Effector memory CD8-positive, alpha-beta T cell (primary cell): ENCODE measurements around the gene CCDC142.
"Not testable (repeated sequence)": the region's sequence is repeated elsewhere in the genome, so short reads cannot be mapped to it uniquely, and the experiment has no call there.

Source experiments
- ATAC-seq: fragments of 150-1000 bp; cut with Tn5 transposase; replicated peaks from 2 replicates; pipeline ENCODE4 v1.10.0; 2021; ENCODE audit warnings: mild to moderate bottlenecking, moderate library complexity
- DNase-seq, 3 experiments: peaks; one replicate each; pipeline ENCODE4 v3.0.0; 2021
- H3K27ac Mint-ChIP-seq, 2 donors: one replicate each; pipeline ENCODE4 v1.8.0; 2022; ENCODE audit warnings: mild to moderate bottlenecking in 2 of 2, mixed read lengths in 2 of 2, moderate library complexity in 2 of 2
- H3K27me3 Mint-ChIP-seq, 2 donors: one replicate each; pipeline ENCODE4 v1.8.0; 2022; ENCODE audit warnings: mixed read lengths in 2 of 2
- H3K36me3 Mint-ChIP-seq: one replicate; pipeline ENCODE4 v1.8.0; 2022; ENCODE audit warnings: mild to moderate bottlenecking, moderate library complexity, mixed read lengths; ENCODE audit not compliant: insufficient read depth
- H3K4me1 Mint-ChIP-seq, 2 donors: one replicate each; pipeline ENCODE4 v1.8.0; 2022; ENCODE audit warnings: low read depth in 2 of 2, mixed read lengths in 2 of 2
- H3K4me3 Mint-ChIP-seq, 2 donors: one replicate each; pipeline ENCODE4 v1.8.0; 2022; ENCODE audit warnings: mild to moderate bottlenecking in 2 of 2, mixed read lengths in 2 of 2, moderate library complexity in 2 of 2
- H3K9me3 Mint-ChIP-seq, 2 donors: one replicate each; pipeline ENCODE4 v1.8.0; 2022; ENCODE audit warnings: mixed read lengths in 2 of 2

Gene CCDC142

DNA sequence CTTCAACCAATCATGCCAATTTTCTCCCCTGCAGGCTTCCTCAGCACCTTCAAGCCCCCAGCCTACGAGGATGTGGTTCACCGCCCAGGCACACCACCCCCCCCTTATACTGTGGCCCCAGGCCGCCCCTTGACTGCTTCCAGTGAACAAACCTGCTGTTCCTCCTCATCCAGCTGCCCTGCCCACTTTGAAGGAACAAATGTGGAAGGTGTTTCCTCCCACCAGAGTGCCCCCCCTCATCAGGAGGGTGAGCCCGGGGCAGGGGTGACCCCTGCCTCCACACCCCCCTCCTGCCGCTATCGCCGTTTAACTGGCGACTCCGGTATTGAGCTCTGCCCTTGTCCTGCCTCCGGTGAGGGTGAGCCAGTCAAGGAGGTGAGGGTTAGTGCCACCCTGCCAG lies 22.6 kb downstream of the CCDC142 start:
- not testable (repeated sequence) for H3K27me3 Mint-ChIP-seq, ATAC-seq, DNase-seq, H3K9me3 Mint-ChIP-seq
- Mint-ChIP-seq H3K4me1 (peaks cover 34 to 53% of the 10 kb centered on the region in 2 donors), H3K4me3 (peak overlapping the region; percentile 96 to 98), H3K27ac (peak overlapping the region; percentile 46 to 49), H3K36me3 (peaks cover 62% of the 10 kb centered on the region)

DNA sequence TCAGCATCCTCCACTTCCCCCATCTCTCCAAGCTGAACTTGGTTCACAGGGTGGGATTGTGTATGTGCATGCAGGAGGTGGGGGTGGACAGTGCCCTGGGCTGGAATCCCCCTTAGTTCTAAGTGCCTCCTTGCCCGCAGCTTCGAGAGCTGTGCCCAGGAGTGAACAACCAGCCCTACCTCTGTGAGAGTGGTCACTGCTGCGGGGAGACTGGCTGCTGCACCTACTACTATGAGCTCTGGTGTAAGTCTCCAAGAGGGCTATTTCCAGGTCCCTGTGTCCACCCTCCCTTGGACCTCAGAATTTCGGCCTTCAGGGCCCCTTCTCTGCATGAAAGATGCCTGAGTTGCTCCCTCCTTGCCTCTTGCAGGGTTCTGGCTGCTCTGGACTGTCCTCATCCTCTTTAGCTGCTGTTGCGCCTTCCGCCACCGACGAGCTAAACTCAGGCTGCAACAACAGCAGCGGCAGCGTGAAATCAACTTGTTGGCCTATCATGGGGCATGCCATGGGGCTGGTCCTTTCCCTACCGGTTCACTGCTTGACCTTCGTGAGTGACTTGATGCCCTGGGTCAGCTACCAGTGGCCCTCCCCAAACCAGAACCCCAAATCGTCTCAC lies 23.2 kb downstream of the CCDC142 start:
- not testable (repeated sequence) for ATAC-seq, H3K27me3 Mint-ChIP-seq, H3K9me3 Mint-ChIP-seq, DNase-seq
- Mint-ChIP-seq H3K4me3 (peak overlapping the region; percentile 96 to 98), H3K27ac (peak overlapping the region; percentile 46 to 100), H3K4me1 (peaks cover 40 to 57% of the 10 kb centered on the region in 2 donors), H3K36me3 (peaks cover 65% of the 10 kb centered on the region)

DNA sequence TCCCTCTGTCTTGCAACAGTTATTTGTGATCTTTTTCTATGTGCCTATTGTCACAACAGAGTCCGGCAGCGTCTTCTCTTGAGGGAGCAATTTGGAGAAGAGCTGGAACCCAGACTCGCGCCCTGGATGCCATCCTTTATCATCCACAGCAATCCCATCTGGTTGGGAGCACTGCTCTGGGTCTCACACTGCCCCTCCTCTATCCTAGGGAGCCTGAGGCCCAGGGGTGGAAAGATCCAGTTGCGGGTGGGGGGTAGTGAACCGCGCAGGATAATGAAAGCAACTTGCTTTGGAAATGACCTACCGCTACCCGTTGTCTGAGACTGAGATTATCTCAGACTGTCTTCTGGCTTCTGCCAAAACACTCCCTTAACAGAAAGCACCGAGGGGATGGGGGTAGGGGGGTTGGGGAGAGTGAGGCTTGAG lies 23.8 kb downstream of the CCDC142 start:
- Mint-ChIP-seq H3K36me3 (peaks cover 61% of the 10 kb centered on the region), H3K27me3 (no peaks in the 10 kb centered on the region), H3K4me3 (peak overlapping the region; percentile 96 to 98)

DNA sequence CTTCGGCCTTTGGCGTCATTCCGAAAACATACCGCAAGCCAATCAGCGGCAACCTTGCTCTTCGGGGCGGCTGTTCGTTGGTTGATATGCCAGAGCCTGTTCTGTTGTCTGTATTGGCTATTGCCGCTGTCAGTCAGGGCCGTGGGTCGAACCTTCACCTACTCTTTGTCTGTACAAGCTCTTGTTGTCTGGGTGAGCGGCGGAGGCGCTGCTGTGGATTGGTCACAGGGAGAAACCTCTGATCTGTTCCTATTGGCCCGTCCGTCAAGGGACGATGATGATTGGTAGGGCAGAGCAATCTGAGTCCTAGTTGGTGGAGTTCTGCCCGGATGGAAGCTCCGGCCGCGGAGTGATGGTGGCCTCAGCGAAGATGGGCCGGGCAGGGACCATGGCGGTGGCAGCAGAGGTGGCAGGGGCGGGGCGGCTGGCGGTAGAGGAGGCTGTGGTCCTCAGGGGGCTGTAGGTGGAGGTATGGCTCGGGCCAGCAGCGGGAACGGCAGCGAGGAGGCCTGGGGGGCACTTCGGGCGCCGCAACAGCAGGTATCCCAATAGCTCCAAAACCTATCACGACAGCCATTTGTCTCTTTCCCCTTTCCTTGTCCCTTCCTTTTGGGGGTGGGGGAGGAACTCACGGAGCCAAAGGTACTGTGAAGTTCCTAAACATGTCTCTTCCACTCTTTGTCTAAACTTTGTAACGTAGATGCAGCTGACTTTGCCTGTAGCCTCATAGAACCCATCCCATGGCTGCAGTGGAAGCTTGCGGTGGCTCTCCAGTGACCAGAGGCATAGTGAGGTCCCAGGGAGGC lies 24.5 kb downstream of the CCDC142 start, which contains the start of gene WBP1:
Gene WBP1, plus strand, starts transcription at position 307 of the 806 bp plus-strand sequence. Its CDS starts 165 bp downstream, at position 472.
- peak; percentile 77 for ATAC-seq
- Mint-ChIP-seq H3K27me3 (no peaks in the 10 kb centered on the region), H3K36me3 (peaks cover 57% of the 10 kb centered on the region), H3K4me1 (peaks cover 45 to 59% of the 10 kb centered on the region in 2 donors), H3K9me3 (no peaks in the 10 kb centered on the region), H3K27ac (peak within 1 kb of the TSS; percentile 99 to 100), H3K4me3 (peak within 1 kb of the TSS; percentile 96 to 98)
- peak; percentile 97 to 98 (median 98) for DNase-seq

More for the DNA sequence above, 23.8 kb downstream of the CCDC142 start:
- ATAC-seq, result no peak
- no peak for DNase-seq
- Mint-ChIP-seq H3K27ac (peak overlapping the region; percentile 99 to 100), H3K9me3 (no peaks in the 10 kb centered on the region), H3K4me1 (peaks cover 45 to 60% of the 10 kb centered on the region in 2 donors)

DNA sequence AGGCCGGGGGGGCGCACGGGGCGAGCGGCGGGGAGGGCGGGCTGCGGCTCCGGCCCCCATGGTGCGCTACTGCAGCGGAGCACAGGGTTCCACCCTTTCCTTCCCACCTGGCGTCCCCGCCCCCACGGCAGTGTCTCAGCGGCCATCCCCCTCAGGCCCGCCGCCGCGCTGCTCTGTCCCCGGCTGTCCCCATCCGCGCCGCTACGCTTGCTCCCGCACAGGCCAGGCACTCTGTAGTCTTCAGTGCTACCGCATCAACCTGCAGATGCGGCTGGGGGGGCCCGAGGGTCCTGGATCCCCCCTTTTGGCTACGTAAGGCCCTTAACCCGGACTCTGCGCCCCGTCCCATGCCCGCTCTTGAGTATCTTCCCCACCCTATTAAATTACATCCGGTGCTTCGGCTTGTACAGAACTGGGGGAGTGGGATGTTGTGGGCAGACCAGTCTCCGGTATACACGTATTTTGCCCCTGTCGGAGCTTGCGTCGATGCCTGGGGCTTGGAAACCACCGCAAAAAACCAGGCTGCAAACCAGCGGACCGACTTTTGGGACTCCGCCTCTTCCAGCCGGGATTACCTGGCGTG lies 25.2 kb downstream of the CCDC142 start:
- peak; percentile 58 for ATAC-seq
- H3K27ac Mint-ChIP-seq, result peak overlapping the region; percentile 99 to 100
- H3K36me3 Mint-ChIP-seq, result peaks cover 54% of the 10 kb centered on the region
- no peaks in the 10 kb centered on the region for H3K27me3 Mint-ChIP-seq
- H3K4me1 Mint-ChIP-seq, result peaks cover 45 to 64% of the 10 kb centered on the region in 2 donors
- H3K4me3 Mint-ChIP-seq, result peak overlapping the region; percentile 96 to 98
- H3K9me3 Mint-ChIP-seq, result no peaks in the 10 kb centered on the region
- peak; percentile 80 to 82 (median 82) for DNase-seq

DNA sequence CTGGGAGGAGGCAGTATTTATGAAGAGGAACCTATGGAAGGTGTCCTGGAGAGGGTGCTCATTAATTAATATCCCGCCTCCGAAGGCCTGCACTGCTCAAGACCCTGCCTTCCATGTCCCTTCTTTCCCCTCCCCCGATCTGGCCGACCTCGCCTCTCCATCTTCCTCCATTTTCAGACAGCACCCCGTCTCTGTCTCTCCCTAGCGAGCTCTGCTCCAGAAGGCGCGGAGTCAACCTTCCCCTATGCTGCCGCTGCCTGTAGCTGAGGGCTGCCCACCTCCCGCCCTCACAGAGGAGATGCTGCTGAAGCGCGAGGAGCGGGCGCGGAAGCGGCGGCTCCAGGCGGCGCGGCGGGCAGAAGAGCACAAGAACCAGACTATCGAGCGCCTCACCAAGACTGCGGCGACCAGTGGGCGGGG lies 25.7 kb downstream of the CCDC142 start:
- peak overlapping the region; percentile 99 to 100 for H3K27ac Mint-ChIP-seq
- H3K9me3 Mint-ChIP-seq, result no peaks in the 10 kb centered on the region
- DNase-seq (no peak), ATAC-seq (no peak)
- H3K4me3 Mint-ChIP-seq, result peak overlapping the region; percentile 96 to 98
- peaks cover 49 to 66% of the 10 kb centered on the region in 2 donors for H3K4me1 Mint-ChIP-seq
- H3K36me3 Mint-ChIP-seq, result peaks cover 51% of the 10 kb centered on the region
- H3K27me3 Mint-ChIP-seq, result no peaks in the 10 kb centered on the region

DNA sequence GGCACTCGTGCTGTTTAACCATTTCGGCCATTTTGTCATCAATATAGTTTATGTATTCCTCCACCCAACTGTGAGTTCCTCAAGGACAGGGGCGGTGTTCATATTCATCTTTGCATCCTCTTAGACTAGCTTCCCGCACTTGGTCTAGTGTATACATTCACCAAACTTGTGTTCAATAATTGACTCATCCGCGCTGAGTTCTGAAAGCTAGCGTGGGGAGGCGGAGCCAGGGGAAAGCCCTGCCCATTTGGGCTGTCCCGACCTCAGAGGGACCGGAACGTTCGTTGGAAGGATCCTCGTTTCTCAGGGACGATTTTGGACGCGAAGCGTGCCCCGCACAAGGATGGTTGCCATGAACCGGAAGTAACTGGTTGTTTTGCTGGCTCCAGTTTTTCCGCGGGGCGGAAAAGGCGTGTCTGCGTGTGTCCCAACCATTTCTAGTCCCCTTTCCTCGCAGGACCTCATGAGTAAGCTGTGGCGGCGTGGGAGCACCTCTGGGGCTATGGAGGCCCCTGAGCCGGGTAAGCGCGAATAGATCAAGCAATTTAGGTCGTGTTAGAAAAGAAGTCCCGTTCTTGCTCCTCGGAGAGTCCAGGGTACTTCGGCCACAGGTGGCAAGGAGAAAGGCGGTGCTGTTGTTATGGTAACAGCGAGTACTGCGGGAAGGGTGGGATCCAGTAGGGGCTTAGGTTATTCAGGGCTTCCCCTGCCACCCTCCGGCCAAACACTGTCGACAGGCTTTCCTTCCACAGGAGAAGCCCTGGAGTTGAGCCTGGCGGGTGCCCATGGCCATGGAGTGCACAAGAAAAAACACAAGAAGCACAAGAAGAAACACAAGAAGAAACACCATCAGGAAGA lies 27.9 kb downstream of the CCDC142 start, which contains the start of gene INO80B:
Gene INO80B, plus strand, starts transcription at position 434 of the 858 bp plus-strand sequence. Its CDS starts 30 bp downstream, at position 464.
- DNase-seq (peak; percentile 97 to 99 (median 97)), ATAC-seq (peak; percentile 37)
- Mint-ChIP-seq H3K4me1 (peaks cover 50 to 56% of the 10 kb centered on the region in 2 donors), H3K27me3 (no peaks in the 10 kb centered on the region), H3K4me3 (peak within 1 kb of the TSS; percentile 96 to 98), H3K36me3 (peaks cover 44% of the 10 kb centered on the region), H3K9me3 (no peaks in the 10 kb centered on the region), H3K27ac (peak within 1 kb of the TSS; percentile 94 to 100)

DNA sequence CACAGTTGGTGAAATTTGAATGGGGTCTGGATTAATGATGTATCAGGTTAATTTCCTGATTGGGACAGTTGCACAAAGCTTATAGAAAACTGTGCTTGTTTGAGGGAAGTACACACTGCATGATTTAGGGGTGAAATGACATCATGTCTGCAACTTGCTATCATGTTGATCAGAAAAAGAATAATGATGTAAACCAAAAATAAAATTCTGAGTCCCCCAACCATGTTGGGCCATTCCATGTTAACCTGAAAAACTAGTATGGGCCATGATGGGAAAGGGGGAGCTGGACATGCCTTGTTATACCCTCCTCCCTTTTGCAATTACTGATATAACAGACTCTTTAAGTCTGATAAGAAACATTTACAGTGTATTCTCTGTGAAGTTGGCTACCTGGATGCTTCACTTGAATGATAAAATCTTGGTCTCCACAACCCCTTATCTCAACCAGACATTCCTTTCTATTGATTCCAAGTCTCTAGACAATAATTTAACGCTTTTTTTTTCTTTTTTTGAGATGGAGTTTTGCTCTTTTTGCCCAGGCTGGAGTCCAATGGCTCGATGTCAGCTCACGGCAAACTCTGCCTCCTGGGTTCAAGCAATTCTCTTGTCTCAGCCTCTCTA lies 32.1 kb downstream of the CCDC142 start:
- Mint-ChIP-seq H3K36me3 (peaks cover 14% of the 10 kb centered on the region), H3K4me3 (no peak overlapping the region), H3K27me3 (no peaks in the 10 kb centered on the region), H3K9me3 (no peaks in the 10 kb centered on the region), H3K27ac (peak overlapping the region; percentile 15 to 82), H3K4me1 (peaks cover 24 to 29% of the 10 kb centered on the region in 2 donors)
- no peak for DNase-seq
- ATAC-seq, result no peak

DNA sequence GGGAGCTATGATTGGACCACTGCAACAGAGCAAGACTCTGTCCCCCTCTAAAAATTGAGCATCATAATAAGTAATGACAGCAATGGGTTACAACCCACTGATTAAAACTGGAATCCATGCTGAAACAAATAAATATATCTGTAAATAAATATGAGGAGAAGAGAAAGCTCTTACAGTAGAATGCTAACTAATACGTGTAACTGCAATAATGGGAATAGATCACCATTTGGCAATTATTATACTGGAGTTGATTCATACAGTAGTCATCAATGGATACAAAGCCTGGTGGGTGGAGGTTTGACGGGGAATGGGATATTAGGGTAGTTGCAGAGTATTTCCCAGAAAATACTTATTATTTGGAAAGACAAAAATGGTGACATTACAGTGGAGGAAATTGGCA lies 34.0 kb downstream of the CCDC142 start:
- Mint-ChIP-seq H3K4me1 (peaks cover 9 to 13% of the 10 kb centered on the region in 2 donors), H3K36me3 (peaks cover 7% of the 10 kb centered on the region), H3K27ac (no peak overlapping the region), H3K4me3 (no peak overlapping the region), H3K27me3 (peaks cover 0 to 17% of the 10 kb centered on the region in 2 donors), H3K9me3 (no peaks in the 10 kb centered on the region)
- ATAC-seq, result no peak
- DNase-seq, result no peak

DNA sequence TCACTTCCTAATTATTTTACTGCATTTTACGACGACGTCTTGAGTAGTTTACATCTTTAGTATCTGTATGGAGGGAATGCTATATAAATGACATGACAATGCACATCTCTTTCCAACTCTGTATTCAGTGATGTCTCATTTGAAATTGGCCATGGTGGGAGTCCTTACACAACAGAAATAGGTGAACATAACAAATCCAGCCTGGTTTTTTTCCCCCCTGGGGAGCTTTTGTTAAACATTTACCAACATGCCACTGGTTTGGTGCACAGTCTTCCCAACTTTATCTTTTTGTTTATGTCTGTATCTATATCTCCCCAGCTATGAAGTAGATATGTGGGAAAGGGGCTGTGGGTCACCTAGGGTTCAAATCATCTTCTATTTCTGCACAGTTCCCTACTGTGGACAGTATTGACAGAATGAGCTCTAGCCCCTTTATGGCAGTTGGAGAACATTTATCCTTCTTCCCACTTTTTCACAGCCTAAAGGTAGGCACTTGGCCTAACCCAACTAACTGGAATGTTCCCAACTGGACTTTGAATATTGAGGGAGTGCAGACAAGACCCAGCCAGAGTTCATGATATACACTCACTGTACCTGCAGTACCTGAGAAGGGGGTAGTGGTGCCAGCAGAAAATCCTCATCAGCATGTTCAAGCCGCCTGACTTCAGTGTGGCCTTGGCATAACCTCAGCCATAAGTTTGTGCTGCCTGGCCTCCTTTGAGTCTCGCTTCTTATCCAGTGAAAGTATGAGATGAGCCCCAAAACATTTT lies 35.4 kb downstream of the CCDC142 start:
- DNase-seq, result no peak
- Mint-ChIP-seq H3K9me3 (no peaks in the 10 kb centered on the region), H3K4me1 (peaks cover under 1 to 4% of the 10 kb centered on the region in 2 donors), H3K36me3 (peaks cover 7% of the 10 kb centered on the region), H3K4me3 (no peak overlapping the region), H3K27ac (no peak overlapping the region), H3K27me3 (peaks cover 2 to 22% of the 10 kb centered on the region in 2 donors)
- no peak for ATAC-seq

DNA sequence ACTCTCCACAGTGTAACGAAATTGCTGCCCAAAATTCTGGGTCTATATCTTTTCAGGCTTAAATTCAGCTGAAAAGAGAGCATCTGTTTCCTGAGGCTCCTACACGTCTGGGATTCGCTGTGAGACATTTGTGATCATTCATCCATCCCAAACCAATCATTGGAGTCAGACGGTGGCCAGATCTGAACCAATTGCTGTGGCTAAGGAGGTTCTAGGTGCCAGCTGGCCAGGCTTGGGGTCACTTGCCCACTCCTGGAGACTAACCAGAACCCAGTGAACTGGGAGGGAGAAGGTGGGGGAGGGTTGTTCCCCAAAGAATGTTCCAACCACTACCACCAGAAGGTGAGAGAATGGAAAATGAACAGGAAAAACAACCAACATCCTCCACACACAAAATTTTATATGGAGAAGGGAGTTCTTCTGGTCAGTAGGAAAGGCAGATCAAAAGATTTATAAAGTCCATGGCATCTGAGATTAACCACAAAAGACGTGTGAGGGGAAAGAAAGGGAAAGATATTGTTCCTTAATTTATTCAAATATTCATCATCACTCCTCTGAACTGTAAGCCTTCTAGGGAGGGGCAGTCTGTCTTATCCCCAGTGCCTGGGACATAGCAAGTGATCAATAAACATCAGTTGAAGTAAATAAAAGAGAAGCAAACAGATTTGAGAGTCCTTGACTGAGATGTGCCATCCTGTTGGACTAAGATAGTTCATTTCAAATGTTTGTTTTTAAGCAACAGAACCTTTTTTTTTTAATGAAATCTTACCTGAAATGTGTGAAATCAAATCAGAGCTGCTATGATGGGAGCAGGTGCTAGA lies 38.1 kb downstream of the CCDC142 start:
- no peak overlapping the region for H3K4me3 Mint-ChIP-seq
- peaks cover 8 to 10% of the 10 kb centered on the region in 2 donors for H3K4me1 Mint-ChIP-seq
- H3K27ac Mint-ChIP-seq, result no peak overlapping the region
- H3K36me3 Mint-ChIP-seq, result peaks cover 4% of the 10 kb centered on the region
- no peak for DNase-seq
- H3K9me3 Mint-ChIP-seq, result no peaks in the 10 kb centered on the region
- no peak for ATAC-seq
- H3K27me3 Mint-ChIP-seq, result peaks cover 15 to 45% of the 10 kb centered on the region in 2 donors
